RCC 7860 (cell line): ENCODE results near the gene OR1A2.
"Not testable (repeated sequence)": the region's sequence is repeated elsewhere in the genome, so short reads cannot be mapped to it uniquely, and the experiment has no call there.

Experiments used
- DNase-seq: peaks from one replicate; pipeline ENCODE4 v3.0.0-alpha.2; 2015; ENCODE audit warnings: low spot score
- FAIRE-seq: peaks from 2 replicates; lab custom pipeline; 2012; peaks lifted over from hg19 to GRCh38; lab: Jason Lieb, UNC

The OR1A2 gene, protein sequence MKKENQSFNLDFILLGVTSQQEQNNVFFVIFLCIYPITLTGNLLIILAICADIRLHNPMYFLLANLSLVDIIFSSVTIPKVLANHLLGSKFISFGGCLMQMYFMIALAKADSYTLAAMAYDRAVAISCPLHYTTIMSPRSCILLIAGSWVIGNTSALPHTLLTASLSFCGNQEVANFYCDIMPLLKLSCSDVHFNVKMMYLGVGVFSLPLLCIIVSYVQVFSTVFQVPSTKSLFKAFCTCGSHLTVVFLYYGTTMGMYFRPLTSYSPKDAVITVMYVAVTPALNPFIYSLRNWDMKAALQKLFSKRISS

DNA sequence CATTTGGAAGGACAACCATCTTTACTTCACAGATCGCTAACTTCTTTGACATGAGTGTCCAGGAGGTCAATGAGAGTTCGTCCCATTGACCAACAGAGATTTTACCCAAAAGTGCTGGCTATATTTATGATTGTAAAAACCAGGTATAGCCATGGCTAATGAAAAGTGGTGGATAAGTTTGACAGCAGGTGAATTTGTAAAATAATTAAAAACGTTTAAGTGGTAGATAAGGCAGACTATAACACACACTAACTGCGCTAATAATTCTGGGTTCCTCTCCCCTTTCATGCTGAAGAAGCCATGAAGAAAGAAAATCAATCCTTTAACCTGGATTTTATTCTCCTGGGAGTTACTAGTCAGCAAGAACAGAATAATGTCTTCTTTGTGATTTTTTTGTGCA lies at the start of gene OR1A2:
TSS of gene OR1A2 (plus strand) at position 301 of the 400 bp plus-strand sequence. CDS start at position 301, 0 bp downstream.
- DNase-seq (no peak), FAIRE-seq (no peak)

DNA sequence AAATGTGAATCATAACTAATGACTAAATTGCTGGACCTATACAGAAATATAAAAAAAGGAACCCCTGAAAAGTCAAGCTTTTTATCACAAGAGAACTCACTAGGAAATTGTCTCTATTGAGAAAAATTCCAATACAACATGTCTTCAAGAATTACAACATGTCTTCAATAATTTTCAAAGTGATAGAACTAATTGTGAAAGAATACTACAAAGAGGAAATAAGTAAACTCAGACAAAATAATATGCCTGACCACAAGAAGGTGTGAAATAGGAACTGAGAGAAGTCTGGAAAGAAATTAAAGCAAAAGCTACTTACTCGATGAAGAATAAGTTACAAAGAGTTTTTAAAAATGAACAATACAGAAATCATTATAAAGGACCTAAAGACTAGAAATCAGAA lies 40.1 kb upstream of the OR1A2 start:
- no peak for FAIRE-seq
- no peak for DNase-seq

DNA sequence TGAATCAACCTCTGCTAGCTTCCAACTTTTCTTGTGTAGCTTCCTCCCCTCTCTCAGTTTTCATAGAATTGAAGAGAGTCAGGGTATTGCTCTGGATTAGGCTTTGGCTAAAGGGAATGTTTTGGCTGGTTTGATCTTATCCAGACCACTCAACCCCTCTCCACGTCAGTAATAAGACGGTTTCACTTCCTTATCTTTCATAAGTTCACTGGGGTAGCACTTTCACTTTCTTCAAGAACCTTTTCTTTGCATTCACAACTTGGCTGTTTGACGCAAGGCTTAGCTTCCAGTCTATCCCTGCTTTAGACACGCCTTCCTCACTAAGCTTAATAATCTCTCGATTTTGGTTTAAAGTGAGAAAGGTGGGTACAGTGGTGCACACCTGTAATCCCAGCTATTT lies 29.7 kb upstream of the OR1A2 start:
- DNase-seq (no peak), FAIRE-seq (no peak)

DNA sequence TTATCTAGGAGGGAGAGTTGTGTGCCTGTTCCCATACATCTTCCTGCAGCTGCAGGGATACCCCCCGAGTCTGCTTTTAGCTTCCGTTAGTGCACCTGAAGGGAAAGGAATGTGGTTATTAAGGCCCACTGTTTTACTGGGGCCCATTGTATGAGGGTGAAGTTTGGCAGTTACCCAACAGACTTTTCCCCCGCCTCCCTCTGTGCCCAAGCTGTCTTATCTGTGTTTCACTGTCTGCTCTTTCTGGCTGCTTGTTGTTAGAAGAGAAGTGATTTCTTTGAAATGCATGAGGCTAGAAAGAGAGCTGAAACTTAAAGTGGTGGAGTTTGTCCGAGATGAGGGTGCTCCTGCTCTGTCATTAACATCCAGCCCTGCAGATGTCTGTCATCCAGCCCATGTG lies 7.4 kb upstream of the OR1A2 start:
- DNase-seq: no peak
- no peak for FAIRE-seq

DNA sequence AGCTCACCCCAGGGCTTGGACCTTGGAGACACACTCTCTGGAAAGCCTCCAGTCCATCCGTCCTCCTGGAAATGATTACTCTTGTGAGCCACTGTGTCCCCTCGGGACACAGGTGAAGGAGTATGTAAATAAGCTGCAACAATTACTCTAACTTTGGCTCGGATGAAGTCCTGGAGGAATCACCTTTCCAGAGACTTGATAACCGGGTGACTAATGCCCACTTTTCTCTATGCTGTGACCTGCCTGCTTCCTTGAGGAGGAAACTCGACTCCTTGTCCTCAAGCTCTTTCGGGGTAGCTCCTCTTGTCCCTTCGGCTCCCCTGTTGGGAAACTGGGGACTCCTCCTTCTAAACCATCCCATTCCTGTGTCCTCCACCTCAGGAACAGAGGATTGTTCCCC lies 10.0 kb downstream of the OR1A2 start, which contains the start of gene OR1A1:
TSS of gene OR1A1 (plus strand) at position 301 of the 400 bp plus-strand sequence. CDS start 7,954 bp downstream, outside the sequence.
- no peak for FAIRE-seq

DNA sequence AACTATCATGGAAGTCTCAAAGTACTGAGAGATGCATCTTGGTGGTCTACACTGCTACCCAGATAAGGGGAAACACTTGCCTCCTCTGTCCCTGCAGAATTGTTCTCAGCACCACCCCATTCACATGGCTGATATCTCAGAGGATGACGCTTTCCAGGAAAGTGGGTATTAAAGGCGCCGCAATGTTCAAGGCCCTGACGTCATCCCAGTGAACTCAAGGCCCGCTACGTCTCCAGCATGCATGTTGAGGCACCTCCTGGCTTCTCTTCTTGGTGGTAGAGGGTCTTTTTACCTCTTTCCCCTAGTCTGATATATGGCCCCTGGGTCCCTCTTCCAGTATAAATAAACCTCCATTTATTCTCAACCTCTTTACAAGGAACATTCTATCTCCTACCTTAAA lies 11.2 kb downstream of the OR1A2 start:
- FAIRE-seq: no peak

More for the DNA sequence above, 10.0 kb downstream of the OR1A2 start, which contains the start of gene OR1A1:
- DNase-seq: no peak

DNA sequence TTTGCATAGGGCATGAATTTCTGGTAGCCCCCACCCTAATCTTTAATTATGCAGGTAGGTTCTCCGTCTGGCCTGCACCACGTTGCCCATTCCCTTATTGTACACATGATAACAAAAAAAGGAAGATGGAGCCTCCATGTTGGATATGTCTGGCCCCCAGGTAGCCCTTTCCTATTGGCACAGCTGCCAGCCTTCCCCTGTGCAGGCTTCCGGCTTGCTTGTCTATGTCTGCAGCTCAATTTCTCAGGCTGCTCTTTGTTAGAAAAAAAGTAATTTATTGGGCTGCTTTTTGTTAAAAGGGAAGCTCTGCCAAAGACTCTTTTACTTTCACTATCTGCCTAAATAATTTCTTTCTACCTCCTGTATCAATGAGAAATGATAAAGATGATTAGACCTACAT lies 15.7 kb downstream of the OR1A2 start:
- no peak for DNase-seq
- no peak for FAIRE-seq

More for the DNA sequence above, 11.2 kb downstream of the OR1A2 start:
- no peak for DNase-seq

DNA sequence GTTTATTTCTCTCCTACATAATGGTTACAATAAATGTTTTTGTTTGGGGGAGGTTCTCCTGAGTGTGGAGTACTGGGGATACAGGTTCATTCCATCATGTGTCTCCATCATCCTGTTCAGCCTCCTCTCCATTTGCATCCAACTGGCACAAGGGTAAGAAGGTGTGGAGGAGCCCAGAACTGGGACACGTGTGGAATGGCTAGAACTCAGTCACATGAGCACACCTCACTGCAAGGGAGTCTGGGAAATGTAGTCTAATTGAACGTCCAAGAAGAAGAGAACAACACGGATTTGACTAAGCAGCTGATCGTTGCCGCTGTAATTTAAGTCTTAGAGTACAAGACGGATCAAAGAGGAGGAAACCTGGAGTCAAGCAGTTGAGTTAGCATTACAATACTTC lies 16.3 kb downstream of the OR1A2 start:
- FAIRE-seq (no peak), DNase-seq (no peak)

DNA sequence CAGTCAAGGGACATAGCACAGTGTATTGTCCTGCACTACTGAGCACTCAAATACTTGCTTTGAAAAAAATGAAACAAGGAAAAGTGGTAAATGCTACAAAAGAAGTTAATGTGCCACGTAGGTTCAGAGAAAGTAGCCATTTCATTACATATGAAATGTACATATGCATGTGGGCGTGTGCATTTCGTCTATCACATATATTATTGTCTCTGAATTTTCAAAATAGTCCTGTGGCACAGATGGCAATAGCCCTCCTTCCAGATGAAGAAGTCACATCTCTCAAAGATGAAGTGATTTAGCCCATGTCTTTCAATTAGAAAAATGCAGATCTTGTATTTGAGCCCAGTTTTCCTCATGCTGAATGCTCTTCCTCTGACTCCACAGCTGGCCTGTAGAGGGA lies 22.7 kb downstream of the OR1A2 start:
- not testable (repeated sequence) for DNase-seq, FAIRE-seq

DNA sequence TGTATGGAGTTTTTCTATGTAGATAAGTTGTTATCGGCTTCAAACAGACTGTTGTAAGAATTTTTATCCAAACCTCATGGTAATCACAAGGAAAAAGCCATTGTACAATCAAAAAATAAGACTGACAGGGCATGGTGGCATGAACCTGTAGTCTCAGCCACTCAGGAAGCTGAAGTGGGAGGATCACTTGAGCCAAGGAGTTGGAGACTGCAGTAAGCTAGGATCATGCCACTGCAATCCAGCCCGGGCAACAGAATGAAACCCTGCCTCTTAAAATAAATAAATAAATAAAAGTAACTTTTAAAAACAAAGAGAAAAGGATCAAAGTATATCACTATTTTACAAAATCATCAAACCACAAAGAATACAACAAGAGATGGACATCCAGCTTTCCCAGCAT lies 24.5 kb downstream of the OR1A2 start:
- DNase-seq: no peak
- FAIRE-seq: no peak

DNA sequence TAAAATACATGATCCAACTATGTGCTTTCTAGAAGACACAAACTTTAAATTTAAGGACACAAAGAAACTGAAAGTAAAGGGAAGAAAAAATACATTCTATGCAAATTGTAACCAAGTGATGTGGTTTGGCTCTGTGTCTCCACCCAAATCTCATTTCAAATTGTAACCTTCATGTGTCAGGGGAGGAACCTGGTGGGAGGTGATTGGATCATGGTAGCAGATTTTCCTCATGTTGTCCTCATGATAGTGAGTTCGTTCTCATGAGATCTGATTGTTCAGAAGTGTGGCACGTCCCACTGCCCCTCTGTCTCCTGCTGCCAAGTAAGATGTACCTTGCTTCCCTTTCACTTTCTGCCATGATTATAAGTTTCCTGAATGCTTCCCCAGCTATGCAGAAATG lies 25.2 kb downstream of the OR1A2 start:
- FAIRE-seq (no peak), DNase-seq (no peak)

DNA sequence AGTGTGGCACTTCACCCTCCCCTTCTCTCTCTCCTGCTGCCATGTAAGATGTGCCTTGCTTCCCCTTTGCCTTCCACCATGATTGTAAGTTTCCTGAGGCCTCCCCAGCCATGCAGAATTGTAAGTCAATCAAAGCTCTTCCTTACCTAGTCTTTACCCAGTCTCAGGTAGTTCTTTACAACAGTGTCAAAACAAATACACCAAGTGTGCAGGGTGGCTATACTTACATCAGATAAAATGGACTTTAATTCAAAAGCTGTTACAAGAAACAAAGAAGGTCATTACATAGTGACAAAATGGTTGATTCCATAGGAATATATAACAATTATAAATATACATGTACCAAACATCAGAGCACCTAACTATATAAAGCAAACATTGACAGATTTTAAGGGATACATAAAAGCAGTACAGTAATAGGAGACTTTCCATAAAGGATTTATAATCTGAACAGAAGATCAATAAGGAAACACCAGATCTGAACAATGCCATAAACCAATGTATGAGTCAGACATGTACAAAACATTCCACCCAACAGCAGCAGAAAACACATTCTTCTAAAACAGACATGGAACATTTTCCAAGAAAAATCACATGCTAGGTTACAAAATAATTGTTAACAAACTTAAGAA lies 27.5 kb downstream of the OR1A2 start:
- not testable (repeated sequence) for FAIRE-seq, DNase-seq

DNA sequence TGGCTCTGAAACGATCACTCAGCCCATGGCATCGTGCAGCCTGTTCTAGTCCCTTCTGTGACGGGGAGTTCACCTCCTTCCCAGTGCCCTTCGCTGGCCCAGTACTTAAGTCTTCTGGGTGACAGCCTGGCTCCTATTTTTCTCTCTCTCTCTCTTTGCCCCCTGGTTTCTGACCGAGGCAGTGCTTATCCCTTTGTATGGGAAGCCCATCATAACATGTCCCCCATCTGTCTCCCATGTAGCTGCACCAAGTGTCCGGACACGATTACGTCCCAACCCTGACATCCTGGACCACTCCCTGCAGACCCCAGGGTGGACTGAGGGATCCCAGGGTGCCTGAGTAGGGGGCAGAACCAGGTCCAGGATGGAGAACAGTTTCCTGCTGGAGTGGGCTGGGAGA lies 35.0 kb downstream of the OR1A2 start:
- not testable (repeated sequence) for DNase-seq, FAIRE-seq

DNA sequence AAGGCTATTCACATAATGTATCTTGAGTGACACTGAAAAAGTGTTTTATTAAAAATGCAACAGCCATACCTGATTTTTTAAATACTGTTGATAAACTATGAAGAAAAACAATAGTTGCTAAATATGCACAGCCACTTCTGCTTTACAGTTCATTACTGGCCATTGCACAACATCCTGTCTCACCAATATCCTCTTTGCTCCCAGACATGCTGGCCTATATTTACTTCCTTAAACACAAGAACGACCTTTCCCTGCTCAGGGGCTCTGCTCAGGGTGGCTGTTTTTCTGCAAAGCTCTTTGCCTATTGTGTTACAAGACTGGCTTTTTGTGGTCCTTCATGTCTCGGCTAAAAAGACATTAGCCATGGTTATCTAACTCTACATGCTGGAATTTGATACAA lies 41.4 kb downstream of the OR1A2 start:
- not testable (repeated sequence) for FAIRE-seq

DNA sequence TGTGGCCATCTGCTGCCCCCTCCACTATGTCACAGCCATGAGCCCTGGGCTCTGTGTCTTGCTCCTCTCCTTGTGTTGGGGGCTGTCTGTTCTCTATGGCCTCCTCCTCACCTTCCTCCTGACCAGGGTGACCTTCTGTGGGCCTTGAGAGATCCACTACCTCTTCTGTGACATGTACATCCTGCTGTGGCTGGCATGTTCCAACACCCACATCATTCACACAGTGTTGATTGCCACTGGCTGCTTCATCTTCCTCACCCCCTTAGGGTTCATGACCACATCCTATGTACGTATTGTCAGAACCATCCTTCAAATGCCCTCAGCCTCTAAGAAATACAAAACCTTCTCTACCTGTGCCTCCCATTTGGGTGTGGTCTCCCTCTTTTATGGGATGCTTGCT lies 43.7 kb downstream of the OR1A2 start:
- FAIRE-seq, DNase-seq: not testable (repeated sequence)

More for the DNA sequence above, 41.4 kb downstream of the OR1A2 start:
- not testable (repeated sequence) for DNase-seq

DNA sequence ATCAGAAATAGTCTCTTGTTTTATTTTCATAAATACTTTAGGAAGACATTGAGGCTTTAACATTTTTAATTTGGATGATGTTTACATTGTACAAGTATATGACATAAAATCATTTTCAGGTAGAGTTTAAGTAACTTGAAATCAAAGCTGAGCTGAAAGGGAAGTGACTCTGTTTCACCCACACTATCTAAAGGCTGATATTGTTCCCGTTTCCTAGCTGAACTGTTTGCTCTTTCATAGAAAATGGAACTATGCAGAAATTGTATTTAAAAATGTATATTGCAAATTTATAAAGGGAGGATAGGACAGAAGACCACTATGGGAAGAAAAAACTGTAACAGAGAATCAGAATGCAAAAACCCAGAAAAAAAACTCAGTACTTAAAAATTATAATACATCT lies 47.5 kb downstream of the OR1A2 start:
- not testable (repeated sequence) for DNase-seq, FAIRE-seq
